WI38 (cell line): ENCODE measurements around the gene PRND.
"Not testable (repeated sequence)": the region's sequence is repeated elsewhere in the genome, so short reads cannot be mapped to it uniquely, and the experiment has no call there.

Experiments
- H3K4me3 ChIP-seq: 2 replicates; pipeline ENCODE4 v1.5.1; 2011; ENCODE audit warnings: low read depth, mild to moderate bottlenecking, control low read depth, low read length
- CTCF ChIP-seq: IDR thresholded peaks from 2 replicates; pipeline ENCODE4 v1.5.1; 2012; ENCODE audit warnings: low read depth, mild to moderate bottlenecking, control low read depth, low read length

PRND gene

GRCh38 chr20:4717816-4718570, 3.7 kb upstream of the PRND start:
- H3K4me3 ChIP-seq = no peak overlapping the region
- no peak for TF ChIP-seq CTCF

GRCh38 chr20:4719190-4719589, 2.5 kb upstream of the PRND start:
- TF ChIP-seq CTCF = no peak
- no peak overlapping the region for H3K4me3 ChIP-seq

- TF ChIP-seq CTCF = peak; percentile 46
- H3K4me3 ChIP-seq = no peak overlapping the region
Measured at GRCh38 chr20:4720041-4720976, 1.4 kb upstream of the PRND start.

- TF ChIP-seq CTCF = no peak
- H3K4me3 ChIP-seq = no peak overlapping the region
Measured at GRCh38 chr20:4720977-4721349, 746 bp upstream of the PRND start.

GRCh38 chr20:4722571-4722970, 862 bp downstream of the PRND start:
- TF ChIP-seq CTCF = no peak

GRCh38 chr20:4722993-4723392, 1.3 kb downstream of the PRND start:
- H3K4me3 ChIP-seq = no peak overlapping the region
- TF ChIP-seq CTCF = no peak

More at GRCh38 chr20:4722571-4722970, 862 bp downstream of the PRND start:
- no peak overlapping the region for H3K4me3 ChIP-seq

GRCh38 chr20:4723553-4723952, 1.8 kb downstream of the PRND start:
- H3K4me3 ChIP-seq = not testable (repeated sequence)
